Mucosa of descending colon (tissue), 3 donors: ENCODE measurements around the gene BPGM. TPM values are rescaled to one million over a fixed set of nuclear protein-coding genes. Genes with fewer than 3 reads are reported as not detected.

Experiments used
- ATAC-seq: fragments of 200-7000 bp; cut with Tn5 transposase; one replicate; pipeline ENCODE4 v1.9.1; 2020; ENCODE audit warnings: mild to moderate bottlenecking, moderate library complexity
- DNase-seq, 3 donors: peaks; one replicate each; pipeline ENCODE4 v3.0.0-alpha.2; 2020
- H3K36me3 ChIP-seq: fragments of 200-600 bp; one replicate; pipeline ENCODE4 v1.8.0; 2021; ENCODE audit warnings: low read depth, mild to moderate bottlenecking
- H3K4me1 ChIP-seq: fragments of 200-600 bp; one replicate; pipeline ENCODE4 v1.8.0; 2021; ENCODE audit warnings: low read depth, mild to moderate bottlenecking
- H3K4me3 ChIP-seq: fragments of 200-600 bp; one replicate; pipeline ENCODE4 v1.8.0; 2021; ENCODE audit warnings: mild to moderate bottlenecking
- H3K9me3 ChIP-seq: fragments of 200-600 bp; one replicate; pipeline ENCODE4 v1.8.0; 2021; ENCODE audit warnings: mild to moderate bottlenecking
- intact Hi-C, 2 donors: fragments of 100-400 bp; cut with DNase I in 1 of 2; cut with micrococcal nuclease in 1 of 2; formaldehyde crosslinking; loops; one replicate each; pipeline versions ENCODE4 v1.11.0 to v1.11.1; 2022; cut with DNase I, micrococcal nuclease
- total RNA-seq, 3 donors: library from RNA; stranded (reverse); fragmentation: NEBNext Ultra II Directional in 2 of 3; extraction: Animal tissue kit (Norgen Biotek cat#: 25700) in 2 of 3; gene quantifications; one replicate each; pipeline versions ENCODE4 v1.2.1 to v1.2.4, GENCODE V29; 2021 to 2023
- TF ChIP-seq, protein P1 (sequence below): fragments of 200-600 bp; IDR thresholded peaks from one replicate; pipeline ENCODE4 v1.8.0; 2022; ENCODE audit warnings: antibody characterized with exemption, mild to moderate bottlenecking
- donor health status: DM: no; HTN: no; CAD: no; lungs with moderate emphysema.
- donor health status: DM: no; HTN: no; CAD: no.
- donor health status: DM: no; HTN: yes; CAD: no.

Gene BPGM
- total RNA-seq, 3 donors from 2014 or later: 9.4 to 17.3 (median 9.4) TPM

GRCh38 chr7:134632937-134633540 is 13.6 kb upstream of the BPGM start:
- TF ChIP-seq, protein P1, sequence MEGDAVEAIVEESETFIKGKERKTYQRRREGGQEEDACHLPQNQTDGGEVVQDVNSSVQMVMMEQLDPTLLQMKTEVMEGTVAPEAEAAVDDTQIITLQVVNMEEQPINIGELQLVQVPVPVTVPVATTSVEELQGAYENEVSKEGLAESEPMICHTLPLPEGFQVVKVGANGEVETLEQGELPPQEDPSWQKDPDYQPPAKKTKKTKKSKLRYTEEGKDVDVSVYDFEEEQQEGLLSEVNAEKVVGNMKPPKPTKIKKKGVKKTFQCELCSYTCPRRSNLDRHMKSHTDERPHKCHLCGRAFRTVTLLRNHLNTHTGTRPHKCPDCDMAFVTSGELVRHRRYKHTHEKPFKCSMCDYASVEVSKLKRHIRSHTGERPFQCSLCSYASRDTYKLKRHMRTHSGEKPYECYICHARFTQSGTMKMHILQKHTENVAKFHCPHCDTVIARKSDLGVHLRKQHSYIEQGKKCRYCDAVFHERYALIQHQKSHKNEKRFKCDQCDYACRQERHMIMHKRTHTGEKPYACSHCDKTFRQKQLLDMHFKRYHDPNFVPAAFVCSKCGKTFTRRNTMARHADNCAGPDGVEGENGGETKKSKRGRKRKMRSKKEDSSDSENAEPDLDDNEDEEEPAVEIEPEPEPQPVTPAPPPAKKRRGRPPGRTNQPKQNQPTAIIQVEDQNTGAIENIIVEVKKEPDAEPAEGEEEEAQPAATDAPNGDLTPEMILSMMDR: peak; percentile 21
- ATAC-seq: peak; percentile 51
- H3K4me1 ChIP-seq: no peaks in the 10 kb centered on the region
- peak in 1 of 3 donors; percentile 50 for DNase-seq
- no peak overlapping the region for H3K4me3 ChIP-seq
- no peaks in the 10 kb centered on the region for H3K9me3 ChIP-seq
- intact Hi-C loops: no loop called here
- no peaks in the 10 kb centered on the region for H3K36me3 ChIP-seq

GRCh38 chr7:134636008-134636449 is 10.6 kb upstream of the BPGM start:
- intact Hi-C loops: no loop called here
- Histone ChIP-seq H3K4me1 (no peaks in the 10 kb centered on the region), H3K4me3 (no peak overlapping the region), H3K9me3 (no peaks in the 10 kb centered on the region), H3K36me3 (no peaks in the 10 kb centered on the region)
- TF ChIP-seq, protein P1: no peak
- no peak for ATAC-seq
- DNase-seq: no peak

DNA sequence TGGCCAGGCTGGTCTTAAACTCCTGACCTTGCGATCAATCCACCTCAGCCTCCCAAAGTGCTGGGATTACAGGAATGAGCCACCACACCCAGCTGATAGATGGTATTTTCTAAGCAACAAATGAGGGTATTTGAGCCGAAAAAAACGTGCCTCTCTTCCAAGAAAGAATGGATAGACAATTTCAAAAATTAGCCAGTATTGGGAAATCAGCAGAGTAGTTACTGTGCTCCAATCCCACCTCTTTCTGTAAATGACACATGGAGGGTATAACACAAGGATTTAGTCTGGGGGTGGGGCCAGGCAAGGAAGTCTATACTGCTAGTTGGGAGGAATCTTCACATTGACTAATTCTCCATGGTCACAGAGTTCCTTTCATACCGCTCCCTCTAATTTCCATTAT is 9.2 kb upstream of the BPGM start:
- Histone ChIP-seq H3K4me1 (no peaks in the 10 kb centered on the region), H3K4me3 (no peak overlapping the region), H3K9me3 (no peaks in the 10 kb centered on the region), H3K36me3 (no peaks in the 10 kb centered on the region)
- DNase-seq (no peak), ATAC-seq (no peak)
- TF ChIP-seq, protein P1: no peak
- intact Hi-C loops: no loop called here

GRCh38 chr7:134637934-134638719 is 8.5 kb upstream of the BPGM start:
- no peak overlapping the region for H3K4me3 ChIP-seq
- H3K4me1 ChIP-seq: no peaks in the 10 kb centered on the region
- H3K9me3 ChIP-seq: no peaks in the 10 kb centered on the region
- ATAC-seq (no peak), DNase-seq (no peak)
- TF ChIP-seq, protein P1: no peak
- no peaks in the 10 kb centered on the region for H3K36me3 ChIP-seq
- intact Hi-C loops: no loop called here

- no peaks in the 10 kb centered on the region for H3K4me1 ChIP-seq
Measured at GRCh38 chr7:134639061-134639460, 7.6 kb upstream of the BPGM start.

More at GRCh38 chr7:134639061-134639460, 7.6 kb upstream of the BPGM start:
- intact Hi-C loops: no loop called here
- Histone ChIP-seq H3K4me3 (no peak overlapping the region), H3K36me3 (no peaks in the 10 kb centered on the region), H3K9me3 (no peaks in the 10 kb centered on the region)
- ATAC-seq: no peak
- no peak for DNase-seq
- TF ChIP-seq, protein P1: no peak
